HCT116 (cell line): Measurements from ENCODE around the gene PATL2.

Source experiments
- EGR1 ChIP-seq: IDR thresholded peaks from 2 replicates; pipeline ENCODE4 v1.6.1; 2012; ENCODE audit warnings: low read depth
- EZH2 ChIP-seq: fragments of 200-600 bp; sonication (generic); IDR thresholded peaks from 2 replicates; pipeline ENCODE4 v1.6.1; 2017; ENCODE audit warnings: antibody characterized with exemption, mixed run types
- JUND ChIP-seq: IDR thresholded peaks from 2 replicates; pipeline ENCODE4 v1.6.1; 2012
- POLR2A ChIP-seq: IDR thresholded peaks from 2 replicates; pipeline ENCODE4 v1.7.0; 2011; ENCODE audit warnings: borderline replicate concordance; ENCODE audit not compliant: insufficient read depth, insufficient read length; ENCODE audit errors: extremely low read depth
- POLR2AphosphoS5 ChIP-seq: IDR thresholded peaks from 2 replicates; pipeline ENCODE4 v1.6.1; 2011; ENCODE audit warnings: mild to moderate bottlenecking, low read depth, low read length, moderate library complexity
- TF ChIP-seq, protein P1 (sequence below), 3 experiments: fragments of 200-600 bp in 1 of 3; sonication (generic) in 1 of 3; IDR thresholded peaks in 2 of 3; conservative IDR thresholded peaks in 1 of 3; 2 replicates each; pipeline ENCODE4 v1.5.1; 2012 to 2017; ENCODE audit warnings: low read depth in 2 of 3, low read length in 2 of 3, antibody characterized with exemption in 1 of 3, borderline replicate concordance in 1 of 3, control low read depth in 1 of 3, mild to moderate bottlenecking in 1 of 3, mixed read lengths in 1 of 3, mixed run types in 1 of 3, moderate library complexity in 1 of 3; ENCODE audit not compliant: insufficient read depth in 1 of 3
- TF ChIP-seq, protein P2 (sequence below): IDR thresholded peaks from 2 replicates; pipeline ENCODE4 v1.6.1; 2012; ENCODE audit warnings: low read depth

DNA sequence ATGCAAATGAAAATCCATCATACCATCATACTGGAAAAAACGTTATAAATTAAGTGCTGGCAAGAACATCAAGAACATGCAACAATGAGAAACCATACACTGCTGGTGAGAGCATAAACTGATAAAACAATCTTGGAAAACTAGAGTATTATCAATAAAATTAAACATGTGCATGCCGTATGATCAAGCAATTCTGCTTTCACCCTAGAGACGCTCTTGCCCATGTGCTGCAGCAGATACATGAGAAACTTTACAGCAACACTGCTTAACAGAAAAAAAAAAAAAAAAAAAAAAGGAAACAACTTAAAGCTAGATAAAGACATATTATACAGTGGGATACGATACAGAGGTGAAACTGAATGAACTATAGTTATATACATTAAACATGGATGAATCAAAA is 69.5 kb downstream of the PATL2 start:
- TF ChIP-seq, protein P1, sequence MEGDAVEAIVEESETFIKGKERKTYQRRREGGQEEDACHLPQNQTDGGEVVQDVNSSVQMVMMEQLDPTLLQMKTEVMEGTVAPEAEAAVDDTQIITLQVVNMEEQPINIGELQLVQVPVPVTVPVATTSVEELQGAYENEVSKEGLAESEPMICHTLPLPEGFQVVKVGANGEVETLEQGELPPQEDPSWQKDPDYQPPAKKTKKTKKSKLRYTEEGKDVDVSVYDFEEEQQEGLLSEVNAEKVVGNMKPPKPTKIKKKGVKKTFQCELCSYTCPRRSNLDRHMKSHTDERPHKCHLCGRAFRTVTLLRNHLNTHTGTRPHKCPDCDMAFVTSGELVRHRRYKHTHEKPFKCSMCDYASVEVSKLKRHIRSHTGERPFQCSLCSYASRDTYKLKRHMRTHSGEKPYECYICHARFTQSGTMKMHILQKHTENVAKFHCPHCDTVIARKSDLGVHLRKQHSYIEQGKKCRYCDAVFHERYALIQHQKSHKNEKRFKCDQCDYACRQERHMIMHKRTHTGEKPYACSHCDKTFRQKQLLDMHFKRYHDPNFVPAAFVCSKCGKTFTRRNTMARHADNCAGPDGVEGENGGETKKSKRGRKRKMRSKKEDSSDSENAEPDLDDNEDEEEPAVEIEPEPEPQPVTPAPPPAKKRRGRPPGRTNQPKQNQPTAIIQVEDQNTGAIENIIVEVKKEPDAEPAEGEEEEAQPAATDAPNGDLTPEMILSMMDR (IDR thresholded peaks at IDR 0.05 in 2 of 3, conservative IDR thresholded peaks at IDR 0.05 in 1 of 3; ENCODE audit: borderline replicate concordance in 1 of 3, insufficient read depth in 1 of 3, low read depth in 2 of 3, low read length in 2 of 3): no peak
- no peak for TF ChIP-seq POLR2A
- TF ChIP-seq EZH2: no peak
- TF ChIP-seq POLR2AphosphoS5: no peak
- no peak for TF ChIP-seq JUND
- TF ChIP-seq, protein P2, sequence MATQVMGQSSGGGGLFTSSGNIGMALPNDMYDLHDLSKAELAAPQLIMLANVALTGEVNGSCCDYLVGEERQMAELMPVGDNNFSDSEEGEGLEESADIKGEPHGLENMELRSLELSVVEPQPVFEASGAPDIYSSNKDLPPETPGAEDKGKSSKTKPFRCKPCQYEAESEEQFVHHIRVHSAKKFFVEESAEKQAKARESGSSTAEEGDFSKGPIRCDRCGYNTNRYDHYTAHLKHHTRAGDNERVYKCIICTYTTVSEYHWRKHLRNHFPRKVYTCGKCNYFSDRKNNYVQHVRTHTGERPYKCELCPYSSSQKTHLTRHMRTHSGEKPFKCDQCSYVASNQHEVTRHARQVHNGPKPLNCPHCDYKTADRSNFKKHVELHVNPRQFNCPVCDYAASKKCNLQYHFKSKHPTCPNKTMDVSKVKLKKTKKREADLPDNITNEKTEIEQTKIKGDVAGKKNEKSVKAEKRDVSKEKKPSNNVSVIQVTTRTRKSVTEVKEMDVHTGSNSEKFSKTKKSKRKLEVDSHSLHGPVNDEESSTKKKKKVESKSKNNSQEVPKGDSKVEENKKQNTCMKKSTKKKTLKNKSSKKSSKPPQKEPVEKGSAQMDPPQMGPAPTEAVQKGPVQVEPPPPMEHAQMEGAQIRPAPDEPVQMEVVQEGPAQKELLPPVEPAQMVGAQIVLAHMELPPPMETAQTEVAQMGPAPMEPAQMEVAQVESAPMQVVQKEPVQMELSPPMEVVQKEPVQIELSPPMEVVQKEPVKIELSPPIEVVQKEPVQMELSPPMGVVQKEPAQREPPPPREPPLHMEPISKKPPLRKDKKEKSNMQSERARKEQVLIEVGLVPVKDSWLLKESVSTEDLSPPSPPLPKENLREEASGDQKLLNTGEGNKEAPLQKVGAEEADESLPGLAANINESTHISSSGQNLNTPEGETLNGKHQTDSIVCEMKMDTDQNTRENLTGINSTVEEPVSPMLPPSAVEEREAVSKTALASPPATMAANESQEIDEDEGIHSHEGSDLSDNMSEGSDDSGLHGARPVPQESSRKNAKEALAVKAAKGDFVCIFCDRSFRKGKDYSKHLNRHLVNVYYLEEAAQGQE: no peak
- no peak for TF ChIP-seq EGR1
